Renal cortical epithelial cell (primary cell): ENCODE data around the gene PYROXD2. TPM values are rescaled to one million over a fixed set of nuclear protein-coding genes. Genes with fewer than 3 reads are reported as not detected.

Experiments
- total RNA-seq: library from RNA; depleted of rRNA; stranded (reverse); fragments of >200 nt; gene quantifications from 2 replicates; pipeline ENCODE4 v1.2.3, GENCODE V29; 2014

Gene PYROXD2
- total RNA-seq, 1 donor from 2014 or later = 4.6 TPM

Other genes starting within 250 kb of the PYROXD2 start
- 20.1 and 24.3 TPM in 2 replicates for gene LOXL4, start 147.0 kb downstream of the PYROXD2 start, total RNA-seq
- 9.4 and 19.8 TPM in 2 replicates for gene HPS1, start 31.8 kb upstream of the PYROXD2 start, total RNA-seq